Caco-2 (cell line): ENCODE results near the gene CCR1. TPM values are rescaled to one million over a fixed set of nuclear protein-coding genes. Genes with fewer than 3 reads are reported as not detected.

Experiments used
- BruUV-seq: library from RNA; stranded (reverse); fragments of 400-500 nt; replicated peaks from 2 replicates; lab custom pipeline; 2021; lab: Mats Ljungman, UMichigan
- CTCF ChIA-PET: fragments of 300-600 bp; sonication (Branson Sonifier 250); formaldehyde crosslinking; loops from one replicate; lab custom pipeline; 2022; ENCODE audit warnings: antibody characterized with exemption; lab: Charles Lee
- POLR2A ChIA-PET: fragments of 300-600 bp; sonication (Branson Sonifier 250); formaldehyde crosslinking; loops from one replicate; lab custom pipeline; 2022; ENCODE audit warnings: antibody characterized with exemption; lab: Charles Lee
- DNase-seq, 2 experiments: peaks; one replicate each; pipeline versions ENCODE4 v3.0.0 to v3.0.0-alpha.2; 2020 to 2022
- H3K27me3 ChIP-seq: replicated peaks from 2 replicates; pipeline ENCODE4 v1.6.0; 2011; ENCODE audit warnings: low read length; ENCODE audit not compliant: control insufficient read depth, insufficient read depth
- H3K36me3 ChIP-seq: 2 replicates; pipeline ENCODE4 v1.5.1; 2011; ENCODE audit warnings: low read length; ENCODE audit not compliant: control insufficient read depth, insufficient read depth
- H3K4me1 ChIP-seq: fragments of 250-450 bp; sonication (Bioruptor Pico); 2 replicates; pipeline ENCODE4 v1.5.1; 2020; ENCODE audit warnings: mild to moderate bottlenecking
- H3K4me3 ChIP-seq: 2 replicates; pipeline ENCODE4 v1.5.1; 2011; ENCODE audit warnings: low read depth, mild to moderate bottlenecking, control low read depth, low read length
- H3K9me3 ChIP-seq: fragments of 250-450 bp; sonication (Bioruptor Pico); 2 replicates; pipeline ENCODE4 v1.5.1; 2020; ENCODE audit warnings: mild to moderate bottlenecking, moderate library complexity
- H3K27ac Mint-ChIP-seq: one replicate; pipeline ENCODE4 v1.8.0; 2022; ENCODE audit warnings: mixed read lengths; ENCODE audit not compliant: unreplicated experiment
- H3K27me3 Mint-ChIP-seq: one replicate; pipeline ENCODE4 v1.8.0; 2022; ENCODE audit warnings: mixed read lengths; ENCODE audit not compliant: insufficient read depth, unreplicated experiment
- H3K36me3 Mint-ChIP-seq: one replicate; pipeline ENCODE4 v1.8.0; 2022; ENCODE audit warnings: mild to moderate bottlenecking, mixed read lengths; ENCODE audit not compliant: insufficient read depth, unreplicated experiment
- H3K4me1 Mint-ChIP-seq: one replicate; pipeline ENCODE4 v1.8.0; 2022; ENCODE audit warnings: low read depth, mixed read lengths; ENCODE audit not compliant: unreplicated experiment
- H3K4me3 Mint-ChIP-seq: one replicate; pipeline ENCODE4 v1.8.0; 2022; ENCODE audit warnings: mild to moderate bottlenecking, moderate library complexity, mixed read lengths; ENCODE audit not compliant: unreplicated experiment
- H3K9me3 Mint-ChIP-seq: one replicate; pipeline ENCODE4 v1.8.0; 2022; ENCODE audit warnings: mixed read lengths; ENCODE audit not compliant: unreplicated experiment
- CTCF ChIP-seq, 2 experiments: fragments of 200-600 bp in 1 of 2; IDR thresholded peaks; 1 replicate in 1 of 2; 2 replicates in 1 of 2; pipeline versions ENCODE4 v1.5.1 to v1.8.0; 2011 to 2022; ENCODE audit warnings: antibody characterized with exemption in 1 of 2, control low read depth in 1 of 2, inconsistent platforms in 1 of 2, low read depth in 1 of 2, low read length in 1 of 2, mild to moderate bottlenecking in 1 of 2, moderate library complexity in 1 of 2; ENCODE audit not compliant: insufficient read depth in 1 of 2, severe bottlenecking in 1 of 2, unreplicated experiment in 1 of 2
- intact Hi-C: fragments of 100-400 bp; cut with micrococcal nuclease; formaldehyde crosslinking; loops from one replicate; pipeline ENCODE4 v1.10.0; 2022; ENCODE audit not compliant: unreplicated experiment
- total RNA-seq: library from RNA; stranded (reverse); gene quantifications from 2 replicates; pipeline ENCODE4 v1.2.3, GENCODE V29; 2022

The CCR1 gene
- total RNA-seq, 1 experiment from 2014 or later, result 2.9 TPM

GRCh38 chr3:46221391-46221790 is 13.3 kb upstream of the CCR1 start:
- Histone ChIP-seq H3K36me3 (no peaks in the 10 kb centered on the region), H3K9me3 (peaks cover 7% of the 10 kb centered on the region), H3K27me3 (no peaks in the 10 kb centered on the region), H3K4me3 (no peak overlapping the region), H3K4me1 (peaks cover 3% of the 10 kb centered on the region)
- Mint-ChIP-seq H3K9me3 (peaks cover 30% of the 10 kb centered on the region), H3K4me3 (no peak overlapping the region), H3K27ac (no peak overlapping the region), H3K27me3 (no peaks in the 10 kb centered on the region), H3K4me1 (no peaks in the 10 kb centered on the region), H3K36me3 (peaks cover 6% of the 10 kb centered on the region)
- no peak for DNase-seq
- no TSS peak for BruUV-seq
- ChIA-PET CTCF (no interaction called here), POLR2A (no interaction called here)
- no peak for TF ChIP-seq CTCF (IDR thresholded peaks at IDR 0.05; ENCODE audit: insufficient read depth in 1 of 2, low read depth in 1 of 2, low read length in 1 of 2, severe bottlenecking in 1 of 2, unreplicated experiment in 1 of 2)
- intact Hi-C loops, result no loop called here

GRCh38 chr3:46218196-46218709 is 10.1 kb upstream of the CCR1 start:
- Mint-ChIP-seq H3K9me3 (peaks cover 24% of the 10 kb centered on the region), H3K27ac (no peak overlapping the region), H3K36me3 (no peaks in the 10 kb centered on the region), H3K4me3 (no peak overlapping the region), H3K4me1 (no peaks in the 10 kb centered on the region), H3K27me3 (no peaks in the 10 kb centered on the region)
- Histone ChIP-seq H3K4me3 (no peak overlapping the region), H3K36me3 (no peaks in the 10 kb centered on the region), H3K4me1 (peaks cover 17% of the 10 kb centered on the region), H3K27me3 (no peaks in the 10 kb centered on the region), H3K9me3 (no peaks in the 10 kb centered on the region)
- CTCF ChIA-PET, result no interaction called here
- DNase-seq, result no peak
- intact Hi-C loops, result no loop called here
- no TSS peak for BruUV-seq
- TF ChIP-seq CTCF (IDR thresholded peaks at IDR 0.05; ENCODE audit: insufficient read depth in 1 of 2, low read depth in 1 of 2, low read length in 1 of 2, severe bottlenecking in 1 of 2, unreplicated experiment in 1 of 2), result no peak
- POLR2A ChIA-PET, result no interaction called here

- Histone ChIP-seq H3K36me3 (no peaks in the 10 kb centered on the region), H3K4me3 (no peak overlapping the region), H3K4me1 (peaks cover 17% of the 10 kb centered on the region), H3K27me3 (no peaks in the 10 kb centered on the region), H3K9me3 (no peaks in the 10 kb centered on the region)
- Mint-ChIP-seq H3K27me3 (no peaks in the 10 kb centered on the region), H3K4me3 (no peak overlapping the region), H3K36me3 (no peaks in the 10 kb centered on the region), H3K4me1 (no peaks in the 10 kb centered on the region), H3K27ac (peak overlapping the region; percentile 39), H3K9me3 (peaks cover 24% of the 10 kb centered on the region)
- DNase-seq, result peak; percentile 51 to 73
- BruUV-seq, result no TSS peak
- intact Hi-C loops, result no loop called here
- ChIA-PET POLR2A (interaction anchor here (1.3 kb wide), 1 partner anchor 52 kb away, joined by 4 read pairs; no protein-coding TSS in a partner anchor), CTCF (interaction anchor here (1.2 kb wide), 1 partner anchor 273 kb away, joined by 5 read pairs; no protein-coding TSS in a partner anchor)
- TF ChIP-seq CTCF (IDR thresholded peaks at IDR 0.05; ENCODE audit: insufficient read depth in 1 of 2, low read depth in 1 of 2, low read length in 1 of 2, severe bottlenecking in 1 of 2, unreplicated experiment in 1 of 2), result no peak
These were observed 7.8 kb upstream of the CCR1 start for GRCh38 chr3:46215810-46216414.
